GM20431 (cell line): ENCODE data around the gene CDC40.

Source experiments
- in situ Hi-C: fragments of 300-500 bp; cut with MseI, MboI; formaldehyde crosslinking; loops from one replicate; pipeline ENCODE4 v1.15.0; 2020; ENCODE audit warnings: low sequenced_read_pairs; ENCODE audit not compliant: unreplicated experiment

CDC40 gene

DNA sequence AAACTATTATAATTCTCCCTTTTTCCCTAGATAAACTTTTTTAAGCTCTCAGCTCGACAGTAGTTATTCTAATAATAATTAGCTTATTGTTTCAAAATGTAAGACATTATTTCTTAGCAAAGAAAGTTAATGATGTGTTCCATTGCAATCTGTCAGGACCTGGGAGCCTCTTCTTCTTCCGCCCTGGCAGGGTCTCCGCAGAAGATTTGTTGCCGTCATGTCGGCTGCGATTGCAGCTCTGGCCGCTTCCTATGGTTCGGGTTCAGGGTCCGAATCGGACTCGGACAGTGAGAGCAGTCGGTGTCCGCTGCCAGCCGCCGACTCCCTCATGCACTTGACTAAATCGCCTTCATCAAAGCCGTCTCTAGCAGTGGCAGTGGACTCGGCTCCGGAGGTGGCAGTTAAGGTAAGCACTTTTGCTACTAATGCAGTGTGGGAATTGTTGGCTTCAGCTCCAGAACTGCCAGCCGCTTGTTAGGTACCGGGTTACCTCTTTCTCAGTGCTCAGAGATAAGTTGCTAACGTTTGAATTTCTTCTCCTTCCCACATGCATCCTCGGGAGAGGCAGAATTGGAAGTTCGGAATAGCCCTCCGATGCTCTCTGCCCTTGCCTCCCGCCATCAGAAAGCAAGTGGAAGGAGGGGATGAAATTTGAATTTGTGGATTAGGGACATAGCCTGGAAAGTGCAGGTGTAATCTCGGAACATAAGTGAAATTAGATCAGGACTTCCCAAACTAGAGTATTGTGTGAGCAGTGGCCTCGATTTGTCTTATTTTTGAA lies at the start of gene CDC40:
Gene CDC40, plus strand, starts transcription at position 200 of the 781 bp plus-strand sequence. Its CDS starts 18 bp downstream, at position 218.
- in situ Hi-C loops = loop anchor here (25.0 kb wide), 1 partner anchor 207 kb away; no protein-coding TSS in a partner anchor

DNA sequence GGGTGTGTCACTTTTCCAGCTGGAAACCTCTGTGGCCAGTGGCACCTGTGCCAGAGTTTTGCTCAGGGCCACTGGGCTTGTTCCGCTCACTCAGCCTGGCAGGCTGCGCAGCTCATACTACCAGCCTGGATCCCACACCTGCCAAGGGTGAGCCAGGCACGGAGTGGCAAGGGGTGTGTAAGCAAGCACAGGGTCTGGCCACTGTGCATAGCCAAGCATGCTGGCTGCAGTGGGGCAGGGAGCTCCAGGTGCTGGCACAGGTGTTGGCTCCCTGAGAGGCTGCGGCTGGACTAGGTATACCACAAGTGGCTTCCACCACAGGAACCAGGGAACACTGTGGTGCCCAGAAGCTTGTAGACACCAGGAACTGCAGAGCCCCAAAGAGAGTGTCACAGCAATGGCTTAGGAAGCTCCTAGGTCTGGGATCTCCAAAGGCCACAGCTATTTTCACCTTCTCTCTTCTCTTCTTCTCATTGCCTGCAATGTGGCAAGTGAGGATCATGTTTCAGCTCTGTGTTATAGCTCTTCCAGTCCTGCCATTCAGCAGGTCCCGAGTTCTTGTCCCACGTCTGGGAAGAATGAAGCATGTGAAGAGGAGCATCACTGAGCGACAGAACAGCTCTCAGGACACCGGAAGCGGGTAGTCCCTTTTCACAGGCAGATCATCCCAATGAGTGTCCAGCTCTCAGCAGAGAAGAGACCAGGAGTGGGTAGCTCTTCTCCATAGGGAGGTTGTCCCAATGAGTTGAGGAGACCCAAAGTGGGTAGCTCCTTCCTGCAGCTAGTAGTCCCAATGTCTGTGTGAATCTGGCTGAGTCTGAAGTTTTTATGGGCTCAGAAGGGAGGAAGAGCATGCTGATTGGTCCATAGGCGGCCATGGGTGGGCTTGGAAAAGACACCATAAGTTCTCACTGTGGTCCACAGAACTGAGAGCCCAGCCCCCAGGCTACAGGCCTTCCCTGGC lies 42.0 kb upstream of the CDC40 start:
- in situ Hi-C loops = no loop called here

DNA sequence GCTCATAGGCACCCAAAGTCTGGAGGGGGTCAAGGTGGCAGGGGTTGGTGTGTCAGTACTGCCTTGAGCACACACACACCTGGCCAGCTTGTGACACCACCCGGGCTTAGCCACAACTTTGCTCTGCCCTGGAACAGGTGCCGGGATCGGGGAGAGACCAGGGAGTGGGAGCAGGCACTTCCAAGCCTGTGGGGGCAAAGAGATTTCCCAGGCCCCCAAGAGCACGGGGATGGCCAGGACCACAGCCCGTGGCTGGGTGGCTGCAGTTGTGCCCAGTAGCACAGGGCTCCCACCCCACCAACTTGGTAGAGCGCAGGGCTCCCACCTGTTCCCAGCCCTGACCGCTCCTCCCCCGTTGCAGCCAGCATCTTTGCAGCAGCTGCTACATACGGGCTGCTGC lies 41.2 kb upstream of the CDC40 start:
- in situ Hi-C loops = no loop called here

DNA sequence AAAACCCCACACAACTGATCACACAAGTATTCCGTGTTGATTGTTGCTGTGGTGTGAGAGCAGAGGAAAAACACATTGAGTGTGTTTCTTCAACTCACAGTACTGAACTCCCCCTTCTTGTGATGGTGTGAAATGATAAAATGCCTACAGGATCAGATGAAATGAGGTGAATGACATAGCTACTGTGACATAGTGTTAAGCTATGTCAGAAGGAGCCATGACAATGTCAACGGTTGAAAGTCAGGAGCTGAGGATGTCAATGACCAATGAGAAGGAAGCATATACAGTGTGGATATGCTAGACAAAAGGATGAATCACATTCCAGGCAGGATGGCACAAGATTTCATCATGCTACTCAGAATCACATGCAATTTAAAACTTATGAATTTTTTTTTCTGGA lies 39.6 kb upstream of the CDC40 start:
- in situ Hi-C loops = no loop called here

DNA sequence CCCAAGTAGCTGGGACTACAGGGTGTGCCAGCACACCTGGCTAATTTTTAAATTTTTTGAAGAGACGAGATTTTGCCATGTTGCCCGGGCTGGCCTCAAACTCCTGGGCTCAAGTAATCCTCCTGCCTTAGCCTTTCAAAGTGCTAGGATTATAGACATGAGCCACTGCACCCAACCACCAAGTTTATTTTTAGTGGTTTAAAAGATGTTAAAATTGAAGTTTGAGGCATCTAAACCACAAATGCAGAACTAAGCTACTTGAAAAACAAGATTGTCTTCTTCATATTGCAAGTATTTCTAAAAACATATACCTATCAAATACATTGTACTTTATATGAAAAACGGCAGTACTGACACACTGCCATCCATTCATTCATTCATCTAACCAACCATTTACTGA lies 32.4 kb upstream of the CDC40 start:
- in situ Hi-C loops = no loop called here

DNA sequence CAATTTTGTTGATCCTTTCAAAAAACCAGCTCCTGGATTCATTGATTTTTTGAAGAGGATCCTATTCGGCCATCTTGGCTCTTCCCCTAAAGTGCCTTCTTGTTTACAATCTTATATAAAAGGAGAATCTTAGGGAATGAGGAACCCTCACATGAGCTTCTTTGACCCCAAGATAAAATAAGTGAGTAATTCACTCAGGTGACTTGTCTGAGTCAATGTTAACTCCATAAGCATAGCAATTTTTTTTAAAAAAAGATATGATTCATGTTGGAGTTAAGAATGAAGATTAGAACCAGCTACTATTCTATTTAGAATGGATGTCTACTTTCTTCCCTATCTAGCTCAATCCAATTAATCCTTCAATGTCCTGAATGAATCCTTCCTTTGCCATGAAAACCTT lies 21.7 kb upstream of the CDC40 start:
- in situ Hi-C loops = no loop called here

DNA sequence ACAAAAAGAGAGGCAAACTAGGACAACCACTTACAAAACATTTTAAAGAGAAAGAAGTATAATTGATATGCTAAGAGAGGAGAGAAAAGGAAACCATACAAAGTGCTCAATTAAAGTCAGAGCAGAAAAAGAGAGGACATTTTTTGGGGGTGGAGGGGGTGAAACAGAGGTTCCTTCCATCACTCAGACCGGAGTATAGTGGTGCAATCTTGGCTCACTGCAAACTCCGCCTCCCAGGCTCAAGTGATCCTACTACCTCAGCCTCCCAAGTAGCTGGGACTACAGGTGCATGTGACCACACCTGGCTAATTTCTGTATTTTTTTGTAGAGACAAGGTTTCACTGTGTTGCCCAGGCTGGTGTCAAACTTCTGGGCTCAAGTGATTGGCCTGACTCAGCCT lies 10.1 kb upstream of the CDC40 start:
- in situ Hi-C loops = no loop called here

DNA sequence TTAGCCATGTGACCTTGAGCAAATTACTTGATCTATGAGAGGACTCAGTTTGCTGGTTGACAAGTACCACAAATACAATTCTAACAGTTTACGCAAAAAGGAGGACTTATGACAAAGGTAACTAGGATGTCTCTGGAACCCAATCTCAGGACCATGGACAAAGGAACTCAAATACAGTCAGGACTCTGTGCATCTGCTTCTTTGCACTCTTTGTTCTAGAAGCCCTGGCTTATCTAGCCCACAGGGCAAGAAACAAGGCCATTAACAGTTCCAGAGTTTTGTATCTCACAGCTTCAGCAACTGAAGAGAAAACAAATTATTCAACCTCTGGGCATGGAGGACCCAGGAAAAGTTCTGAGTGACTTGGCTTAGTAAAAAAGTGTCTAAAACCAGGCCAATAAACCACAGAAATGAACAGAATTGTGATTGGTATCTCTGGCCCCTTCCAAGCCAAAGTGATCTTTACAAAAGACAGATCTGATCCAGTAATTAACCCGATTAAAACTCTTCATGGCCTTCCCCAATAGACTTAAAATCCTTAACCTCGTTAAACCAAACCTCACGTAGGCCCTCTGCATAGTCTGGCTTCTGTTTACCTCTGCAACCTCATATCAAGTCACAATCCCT lies 6.6 kb upstream of the CDC40 start:
- in situ Hi-C loops = no loop called here

DNA sequence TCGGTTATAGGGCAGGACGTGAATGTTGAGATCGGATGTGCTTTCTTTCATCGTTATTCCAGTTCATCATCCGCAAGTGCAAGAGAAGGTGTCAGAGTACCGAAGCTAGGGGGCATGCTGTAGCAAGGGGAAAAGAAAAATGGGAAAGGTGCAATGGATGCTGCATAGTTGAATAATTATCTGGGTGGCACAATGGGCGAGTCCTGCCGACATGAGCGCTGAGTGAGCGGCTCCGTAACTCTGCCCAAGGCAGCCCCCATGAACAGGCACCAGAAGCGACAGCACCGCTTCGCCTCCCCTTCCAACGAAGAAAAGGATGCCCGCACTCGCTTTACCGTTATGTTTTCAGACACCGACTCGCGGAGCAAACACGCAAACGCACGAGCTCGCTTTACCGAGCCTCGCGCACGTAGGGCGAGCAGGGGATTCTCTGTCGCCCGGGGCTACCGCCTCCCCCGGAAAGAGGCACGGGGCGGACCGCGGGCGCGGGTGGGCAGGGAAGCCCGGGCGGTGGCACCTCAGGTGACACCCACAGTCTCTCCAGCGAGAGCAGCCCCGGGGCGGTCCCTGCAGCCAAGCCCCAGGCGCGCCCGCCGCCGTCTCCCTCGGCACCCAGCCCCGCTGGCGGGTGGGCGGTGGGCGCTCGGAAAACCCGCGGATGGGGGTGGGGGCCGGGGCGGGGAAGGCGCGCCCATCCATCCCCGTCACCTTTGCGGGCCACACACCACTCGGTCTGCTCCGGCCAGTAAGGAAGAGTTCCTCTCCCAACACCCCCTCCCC lies 1.4 kb upstream of the CDC40 start:
- in situ Hi-C loops = loop anchor here (25.0 kb wide), 1 partner anchor 208 kb away; no protein-coding TSS in a partner anchor

DNA sequence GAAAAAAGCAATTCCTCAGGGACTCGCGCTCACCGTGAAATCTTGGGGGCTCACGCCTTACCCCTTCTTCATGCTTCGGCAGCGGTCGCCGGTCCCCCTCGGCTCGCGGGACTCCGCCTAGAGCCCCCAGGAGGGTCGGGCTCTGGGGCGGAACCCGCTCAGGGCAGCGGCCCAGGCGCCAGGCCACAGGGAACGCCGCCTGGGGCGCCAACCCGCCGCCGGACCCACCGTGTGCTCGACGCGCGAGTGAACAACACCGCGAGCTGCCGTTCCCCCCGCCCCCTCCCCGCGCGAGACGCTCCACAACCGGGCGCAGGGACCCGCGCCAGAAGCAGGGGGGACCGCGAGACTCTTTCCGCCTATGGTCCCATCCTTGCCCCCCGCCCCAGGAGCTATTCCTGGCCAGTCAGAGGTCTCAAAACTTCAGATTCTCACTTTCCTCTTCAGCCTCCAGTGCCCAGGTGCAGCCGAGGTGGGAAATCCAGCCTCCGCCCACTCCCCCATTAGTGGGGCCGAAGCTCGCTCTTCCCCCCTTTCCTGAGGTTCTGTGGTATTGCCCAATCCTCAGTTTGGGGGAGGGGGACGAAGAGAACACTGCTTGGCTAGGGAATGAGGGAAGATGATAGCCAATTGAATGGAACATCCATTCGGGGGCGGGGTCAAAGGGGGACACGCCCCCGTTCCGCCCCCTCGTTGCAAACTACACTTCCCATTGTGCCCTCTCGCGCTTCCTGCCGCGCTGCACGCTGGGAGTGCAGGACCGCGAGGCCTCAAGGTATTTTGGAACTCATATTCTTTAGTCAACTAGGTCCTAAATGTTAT lies 610 bp upstream of the CDC40 start, which contains the start of gene WASF1:
Gene WASF1, minus strand, starts transcription at position 265 of the 822 bp plus-strand sequence. CDS start 52,069 bp downstream, outside the sequence.
- in situ Hi-C loops = loop anchor here (25.0 kb wide), 1 partner anchor 208 kb away; no protein-coding TSS in a partner anchor

DNA sequence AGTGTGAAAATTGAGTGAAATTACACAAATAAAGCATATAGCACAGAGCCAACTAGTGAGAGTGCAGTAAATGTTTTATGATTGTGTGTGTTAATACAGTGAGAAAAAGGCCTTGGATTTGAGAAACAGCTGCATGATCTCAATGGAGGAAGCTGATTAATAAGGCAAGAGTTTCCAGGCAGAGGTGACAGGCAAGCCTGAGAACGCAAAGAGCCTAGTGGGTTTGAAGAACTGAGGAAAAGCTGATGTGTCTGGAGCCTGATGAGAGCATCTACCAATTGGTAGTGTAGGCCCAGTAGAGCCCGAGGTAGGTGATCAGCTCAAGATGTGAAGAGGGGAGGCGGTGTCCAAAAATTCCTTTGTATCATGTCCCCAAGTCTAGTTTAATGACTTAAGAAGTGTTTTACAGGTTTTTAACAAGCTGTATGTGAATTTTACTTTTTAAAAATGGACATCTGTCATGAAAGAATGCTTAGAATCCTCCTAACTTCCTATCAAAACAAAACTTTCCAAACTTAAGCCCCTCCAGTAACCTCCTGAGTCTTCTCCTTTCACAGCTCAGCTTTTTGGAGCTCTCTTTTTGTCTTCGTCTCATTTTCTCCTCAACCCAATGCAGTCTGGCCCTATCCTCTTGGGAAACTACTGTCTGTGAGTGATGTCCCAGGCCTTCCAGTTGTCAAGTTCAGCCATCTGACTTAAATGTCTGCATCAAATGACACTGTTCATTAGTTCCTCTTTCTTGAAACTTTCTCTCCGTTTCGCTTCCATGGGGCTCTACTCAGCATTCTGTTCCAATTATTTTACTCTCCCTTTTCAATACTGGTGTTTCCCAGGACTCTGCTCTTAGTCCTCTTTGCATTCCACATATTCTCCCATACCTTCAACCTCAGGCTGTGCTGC lies 1.2 kb downstream of the CDC40 start:
- in situ Hi-C loops = loop anchor here (25.0 kb wide), 1 partner anchor 206 kb away; no protein-coding TSS in a partner anchor

DNA sequence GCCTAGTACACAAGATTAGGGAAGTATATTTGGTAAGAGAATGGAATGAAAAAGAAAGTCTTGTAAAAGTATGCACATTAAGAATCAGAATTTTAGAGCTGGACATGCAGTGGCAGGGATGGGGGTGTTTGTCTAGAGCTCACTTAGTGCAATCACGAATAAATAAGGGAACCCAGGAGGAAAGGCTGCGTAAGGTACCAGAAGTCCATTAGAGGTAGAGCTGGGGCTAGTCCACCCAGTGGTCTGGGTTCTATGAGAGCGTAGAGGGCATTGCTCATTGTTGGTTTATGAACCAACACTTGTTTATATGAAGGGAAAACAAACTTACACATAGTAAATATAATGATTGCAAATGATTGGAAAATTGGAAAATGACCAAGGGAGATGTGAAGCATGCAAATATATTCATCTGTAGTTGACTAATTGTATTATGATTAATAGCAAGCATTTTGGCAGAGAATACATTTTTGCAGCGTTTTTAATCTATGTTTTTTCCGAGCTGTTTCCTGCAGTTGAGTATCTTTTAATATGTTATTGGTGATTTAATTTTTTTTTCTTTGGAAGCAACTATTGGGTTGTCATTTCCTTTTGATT lies 3.2 kb downstream of the CDC40 start:
- in situ Hi-C loops = loop anchor here (25.0 kb wide), 1 partner anchor 204 kb away; no protein-coding TSS in a partner anchor

DNA sequence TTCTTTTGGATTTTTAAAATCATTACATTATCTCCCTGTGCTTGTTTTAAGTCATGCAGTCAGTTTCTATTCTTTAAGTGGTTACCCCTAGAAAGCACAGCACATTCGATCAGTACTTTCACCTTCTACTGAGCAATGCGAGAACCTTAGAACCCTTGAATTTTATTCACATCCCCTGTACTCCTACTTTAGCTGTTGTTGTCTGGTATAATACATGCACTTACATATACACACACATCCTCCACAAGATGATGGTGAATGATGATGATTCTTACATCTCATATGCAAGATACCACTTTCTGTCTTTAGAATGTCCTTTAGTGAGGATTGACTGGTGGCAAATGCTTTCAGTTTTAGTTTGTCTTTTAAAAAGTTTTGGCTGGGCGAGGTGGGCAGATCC lies 5.7 kb downstream of the CDC40 start:
- in situ Hi-C loops = loop anchor here (25.0 kb wide), 1 partner anchor 201 kb away; no protein-coding TSS in a partner anchor

DNA sequence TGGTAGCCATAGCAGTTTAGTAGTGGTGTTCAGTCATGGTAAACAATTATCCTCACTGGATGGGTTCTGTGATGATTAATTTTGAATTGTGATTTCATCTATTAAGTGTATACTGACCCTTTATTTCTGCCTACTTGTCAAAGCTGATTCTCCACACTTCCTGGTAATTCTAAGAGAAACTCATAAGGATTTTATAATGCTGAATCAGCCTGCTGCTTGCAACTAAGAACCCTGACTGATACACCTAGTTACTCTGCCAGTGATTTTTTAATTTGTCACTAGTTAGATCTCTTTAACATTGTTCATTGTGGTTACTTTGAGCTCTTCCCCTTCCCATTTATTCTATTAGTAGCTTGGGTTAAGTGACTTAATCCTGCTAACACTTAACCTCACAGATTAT lies 8.6 kb downstream of the CDC40 start:
- in situ Hi-C loops = loop anchor here (25.0 kb wide), 1 partner anchor 199 kb away; no protein-coding TSS in a partner anchor

DNA sequence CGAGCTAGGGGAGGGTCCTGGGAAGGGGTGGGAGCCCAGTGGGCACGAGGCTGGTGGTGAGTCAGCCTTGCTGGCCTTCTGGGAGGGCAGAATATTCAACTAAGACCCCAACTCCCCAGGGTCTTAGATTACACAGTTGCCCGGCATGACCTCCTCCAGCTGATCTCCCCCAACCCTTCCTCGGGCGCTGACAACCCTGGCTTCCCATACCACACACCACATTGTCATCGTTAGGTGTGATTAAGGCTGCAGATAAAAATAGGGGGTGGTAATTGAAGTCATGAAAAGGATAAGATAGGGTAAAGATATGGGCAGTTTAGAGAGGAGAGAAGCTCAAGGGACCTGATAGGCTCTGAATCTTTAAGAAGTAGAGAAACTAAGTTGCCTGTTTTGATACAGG lies 10.5 kb downstream of the CDC40 start:
- in situ Hi-C loops = loop anchor here (25.0 kb wide), 1 partner anchor 197 kb away; no protein-coding TSS in a partner anchor

DNA sequence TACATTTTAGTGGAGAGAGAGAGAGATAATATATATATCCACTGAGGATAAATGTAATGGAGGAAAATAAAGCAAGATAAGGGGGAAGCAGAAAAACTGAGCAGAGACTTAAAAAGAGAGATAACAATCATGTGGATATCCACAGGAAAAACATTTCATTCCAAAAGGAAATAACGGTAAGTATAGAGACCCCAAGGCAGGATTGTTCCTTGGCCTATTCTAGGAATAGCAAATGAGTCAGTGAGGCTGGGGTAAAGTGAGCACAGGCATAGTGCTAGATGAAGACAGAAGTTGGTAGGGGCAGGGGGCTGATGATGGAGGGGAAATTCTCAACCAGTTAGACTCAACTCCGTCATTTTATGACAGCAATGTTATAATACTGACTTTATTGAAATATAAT lies 11.2 kb downstream of the CDC40 start:
- in situ Hi-C loops = loop anchor here (25.0 kb wide), 1 partner anchor 196 kb away; no protein-coding TSS in a partner anchor

DNA sequence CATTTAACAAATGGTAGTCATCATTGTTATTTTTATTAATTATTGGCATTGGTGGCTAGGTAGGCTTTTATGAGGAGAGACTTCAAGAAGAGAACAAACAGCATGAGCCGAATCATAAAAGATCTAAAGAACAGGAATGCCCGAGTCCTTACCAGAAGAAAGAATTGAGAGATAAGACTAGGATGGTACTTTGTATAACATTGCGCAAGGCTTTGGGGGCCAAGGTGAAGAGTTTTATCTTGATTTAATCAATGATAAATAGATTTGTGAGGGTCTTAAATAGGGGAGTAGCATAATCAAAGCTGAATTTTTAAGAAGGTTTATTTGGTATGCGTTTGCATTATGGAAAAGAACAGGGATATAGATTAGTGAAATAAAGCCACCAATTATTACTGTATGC lies 15.4 kb downstream of the CDC40 start:
- in situ Hi-C loops = loop anchor here (25.0 kb wide), 1 partner anchor 192 kb away; no protein-coding TSS in a partner anchor
